MM.1S (cell line): ENCODE data around the gene STK39.

Experiments used
- EZH2 ChIP-seq: fragments of 300-600 bp; sonication (generic); optimal IDR thresholded peaks from 2 replicates; pipeline ENCODE3; 2017; ENCODE audit warnings: low read depth, mild to moderate bottlenecking, antibody characterized with exemption, low read length, mixed read lengths
- EZH2phosphoT487 ChIP-seq: fragments of 300-600 bp; sonication (generic); IDR thresholded peaks from 2 replicates; pipeline ENCODE4 v1.6.1; 2018; ENCODE audit warnings: antibody characterized with exemption, low read length
- TF ChIP-seq, protein P1 (sequence below): fragments of 300-600 bp; sonication (generic); IDR thresholded peaks from 2 replicates; pipeline ENCODE4 v1.5.1; 2016; ENCODE audit warnings: antibody characterized with exemption, low read length, mixed read lengths

DNA sequence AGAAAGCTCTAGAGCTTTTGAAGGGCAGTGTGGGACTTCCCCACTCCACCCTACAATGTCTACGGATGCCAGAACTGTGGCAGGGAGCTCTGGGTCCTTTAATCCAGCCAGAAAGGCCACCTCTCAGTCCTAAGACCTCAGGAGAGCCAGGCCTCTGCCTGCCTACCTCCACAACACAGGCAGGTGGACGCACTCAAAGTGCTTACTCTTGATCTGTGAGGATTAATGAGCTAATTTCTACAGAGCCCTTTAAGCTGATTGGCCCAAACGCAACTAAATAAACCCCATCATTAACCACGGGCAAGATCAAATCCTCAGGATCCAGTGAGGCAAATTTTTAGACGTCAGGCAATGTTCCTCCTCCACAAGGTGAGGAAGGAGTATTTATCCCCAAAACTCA, 8.1 kb downstream of the STK39 start:
- TF ChIP-seq, protein P1, sequence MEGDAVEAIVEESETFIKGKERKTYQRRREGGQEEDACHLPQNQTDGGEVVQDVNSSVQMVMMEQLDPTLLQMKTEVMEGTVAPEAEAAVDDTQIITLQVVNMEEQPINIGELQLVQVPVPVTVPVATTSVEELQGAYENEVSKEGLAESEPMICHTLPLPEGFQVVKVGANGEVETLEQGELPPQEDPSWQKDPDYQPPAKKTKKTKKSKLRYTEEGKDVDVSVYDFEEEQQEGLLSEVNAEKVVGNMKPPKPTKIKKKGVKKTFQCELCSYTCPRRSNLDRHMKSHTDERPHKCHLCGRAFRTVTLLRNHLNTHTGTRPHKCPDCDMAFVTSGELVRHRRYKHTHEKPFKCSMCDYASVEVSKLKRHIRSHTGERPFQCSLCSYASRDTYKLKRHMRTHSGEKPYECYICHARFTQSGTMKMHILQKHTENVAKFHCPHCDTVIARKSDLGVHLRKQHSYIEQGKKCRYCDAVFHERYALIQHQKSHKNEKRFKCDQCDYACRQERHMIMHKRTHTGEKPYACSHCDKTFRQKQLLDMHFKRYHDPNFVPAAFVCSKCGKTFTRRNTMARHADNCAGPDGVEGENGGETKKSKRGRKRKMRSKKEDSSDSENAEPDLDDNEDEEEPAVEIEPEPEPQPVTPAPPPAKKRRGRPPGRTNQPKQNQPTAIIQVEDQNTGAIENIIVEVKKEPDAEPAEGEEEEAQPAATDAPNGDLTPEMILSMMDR, result no peak
- TF ChIP-seq EZH2 (no peak), EZH2phosphoT487 (no peak)
